Stomach (tissue), 4 donors: ENCODE results near the gene TLL1.

Source experiments
- POLR2A ChIP-seq, 4 donors: fragments of 450-650 bp; IDR thresholded peaks; one replicate each; pipeline ENCODE4 v1.6.1; 2016; ENCODE audit warnings: antibody characterized with exemption in 4 of 4, control low read depth in 2 of 4, mild to moderate bottlenecking in 1 of 4, moderate library complexity in 1 of 4
- TF ChIP-seq, protein P1 (sequence below), 7 experiments: fragments of 450-650 bp in 4 of 7; fragments of 200-600 bp in 3 of 7; sonication (generic) in 3 of 7; IDR thresholded peaks; one replicate each; pipeline ENCODE4 v1.5.1; 2016 to 2019; ENCODE audit warnings: antibody characterized with exemption in 7 of 7, control low read depth in 2 of 7, mild to moderate bottlenecking in 1 of 7

- TF ChIP-seq, protein P1, sequence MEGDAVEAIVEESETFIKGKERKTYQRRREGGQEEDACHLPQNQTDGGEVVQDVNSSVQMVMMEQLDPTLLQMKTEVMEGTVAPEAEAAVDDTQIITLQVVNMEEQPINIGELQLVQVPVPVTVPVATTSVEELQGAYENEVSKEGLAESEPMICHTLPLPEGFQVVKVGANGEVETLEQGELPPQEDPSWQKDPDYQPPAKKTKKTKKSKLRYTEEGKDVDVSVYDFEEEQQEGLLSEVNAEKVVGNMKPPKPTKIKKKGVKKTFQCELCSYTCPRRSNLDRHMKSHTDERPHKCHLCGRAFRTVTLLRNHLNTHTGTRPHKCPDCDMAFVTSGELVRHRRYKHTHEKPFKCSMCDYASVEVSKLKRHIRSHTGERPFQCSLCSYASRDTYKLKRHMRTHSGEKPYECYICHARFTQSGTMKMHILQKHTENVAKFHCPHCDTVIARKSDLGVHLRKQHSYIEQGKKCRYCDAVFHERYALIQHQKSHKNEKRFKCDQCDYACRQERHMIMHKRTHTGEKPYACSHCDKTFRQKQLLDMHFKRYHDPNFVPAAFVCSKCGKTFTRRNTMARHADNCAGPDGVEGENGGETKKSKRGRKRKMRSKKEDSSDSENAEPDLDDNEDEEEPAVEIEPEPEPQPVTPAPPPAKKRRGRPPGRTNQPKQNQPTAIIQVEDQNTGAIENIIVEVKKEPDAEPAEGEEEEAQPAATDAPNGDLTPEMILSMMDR (IDR thresholded peaks at IDR 0.05): no peak
- no peak for TF ChIP-seq POLR2A (IDR thresholded peaks at IDR 0.05)
These were observed 144.8 kb downstream of the TLL1 start for GRCh38 chr4:166017804-166018203.
